C1 segment of cervical spinal cord (tissue), 14 donors: ENCODE results near the gene IFT88.
A peak's percentile ranks its signal among the peaks of the same experiment; 100 is the strongest.

Source experiments
- DNase-seq, 14 donors: peaks; one replicate each; lab custom pipeline; 2025; lab: John Stamatoyannopoulos, UW

Gene IFT88

DNA sequence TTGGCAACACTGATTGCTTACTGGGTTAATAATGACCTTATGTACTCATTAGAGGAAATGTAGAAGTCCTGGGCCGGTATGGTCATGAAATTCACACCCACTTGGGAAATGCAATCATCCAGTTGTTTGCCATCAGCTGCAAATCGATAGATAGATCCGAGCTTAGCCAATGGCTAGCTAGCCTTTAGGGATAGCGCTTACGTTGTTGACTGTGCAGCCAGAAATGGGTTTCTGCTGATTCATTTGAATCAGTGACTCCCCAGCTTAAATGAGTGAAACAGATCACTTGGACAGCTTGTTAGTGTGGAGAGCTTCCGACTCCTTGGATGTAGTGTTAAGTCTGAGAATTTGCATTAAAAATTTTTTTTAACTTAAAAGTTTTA, 148.4 kb downstream of the IFT88 start:
- no peak for DNase-seq

- DNase-seq = peak in 1 of 14 donors; percentile 85
These were observed 150.0 kb downstream of the IFT88 start for GRCh38 chr13:20716951-20717350.

GRCh38 chr13:20717581-20718542, 150.9 kb downstream of the IFT88 start:
- DNase-seq = no peak

DNA sequence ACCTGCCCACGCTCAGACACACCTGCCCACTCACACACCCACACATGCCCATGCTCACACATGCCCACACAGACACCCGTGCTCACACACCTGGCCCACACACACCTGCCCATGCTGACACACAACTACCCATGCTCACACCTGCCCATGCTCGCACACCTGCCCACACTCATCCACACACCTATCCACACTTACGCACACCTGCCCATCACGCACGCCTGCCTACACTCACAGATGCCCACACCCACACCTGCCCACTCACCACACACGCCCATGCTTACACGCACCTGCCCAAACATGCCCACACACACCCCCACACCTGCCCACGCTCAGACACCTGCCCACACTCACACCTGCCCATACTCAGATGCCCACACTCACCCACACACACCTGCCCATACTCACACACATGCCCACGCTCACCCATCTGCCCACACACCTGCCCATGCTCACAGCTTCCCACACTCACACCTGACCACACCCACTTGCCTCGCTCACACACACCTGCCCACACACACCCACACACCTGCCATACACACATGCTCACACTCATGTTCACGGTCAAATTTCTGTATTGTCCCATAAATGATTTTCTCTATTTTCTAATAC, 152.1 kb downstream of the IFT88 start:
- no peak for DNase-seq

- DNase-seq = peak in 1 of 14 donors; percentile 16
These were observed 152.8 kb downstream of the IFT88 start for GRCh38 chr13:20719783-20720182.

DNA sequence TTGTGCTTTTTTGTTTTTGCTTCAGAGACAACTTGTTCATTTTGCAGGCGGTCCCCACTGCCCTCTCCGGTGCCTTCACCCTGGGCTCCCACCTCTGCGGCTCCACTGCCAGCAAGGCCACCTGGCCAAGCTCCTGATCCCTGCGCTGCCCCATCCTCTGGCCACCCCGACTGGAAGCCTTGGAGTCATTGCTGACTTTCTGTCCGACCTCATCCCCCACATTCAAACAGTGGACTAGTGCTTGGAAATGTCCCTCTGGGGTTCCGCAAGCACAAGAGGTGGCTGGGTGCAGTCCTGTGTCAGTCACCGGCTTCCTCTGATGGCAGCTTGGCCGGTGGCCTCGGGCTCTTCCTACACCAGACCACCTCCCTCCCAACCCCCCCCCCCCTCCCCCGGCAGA, 153.5 kb downstream of the IFT88 start:
- DNase-seq = no peak

DNA sequence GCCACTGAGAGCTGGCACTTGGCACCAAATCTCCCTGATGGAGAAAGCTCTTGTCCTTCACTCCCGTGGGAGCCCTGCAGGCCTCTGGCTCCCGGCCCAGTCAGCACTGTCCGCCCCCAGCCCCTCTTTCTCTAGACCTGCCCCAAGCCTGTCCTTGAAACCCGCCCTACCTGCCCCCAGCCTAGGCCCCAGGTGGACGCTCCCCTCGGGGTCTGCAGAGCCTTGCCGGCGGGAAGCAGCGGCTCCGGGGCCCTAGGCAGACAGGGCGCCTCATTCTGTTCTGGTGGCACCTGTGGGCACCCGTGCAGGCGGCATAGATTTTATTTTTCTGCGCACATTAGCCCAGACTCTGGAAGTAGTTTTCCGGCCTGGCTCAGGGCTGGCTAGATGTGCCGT, 154.1 kb downstream of the IFT88 start:
- no peak for DNase-seq

- peak in 1 of 14 donors; percentile 58 for DNase-seq
These were observed 154.7 kb downstream of the IFT88 start for GRCh38 chr13:20721454-20722357.

DNA sequence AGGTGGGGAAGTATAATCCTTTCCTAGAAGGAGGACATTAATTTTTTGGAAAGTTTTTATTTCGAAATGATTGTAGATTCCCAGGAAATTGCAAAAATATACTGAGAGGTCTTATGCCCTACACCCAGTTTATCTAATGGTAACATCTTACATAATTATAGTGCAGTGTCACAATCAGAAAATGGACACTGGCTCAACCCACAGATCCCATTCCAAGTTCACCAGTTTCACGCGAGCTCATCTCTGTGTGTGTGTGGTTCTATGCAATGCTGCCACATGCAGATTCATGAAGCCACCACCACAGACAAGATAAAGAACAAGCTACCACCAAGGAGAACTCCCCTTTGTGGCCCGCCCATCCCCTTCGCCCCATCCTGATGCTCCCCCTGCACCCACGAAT, 160.9 kb downstream of the IFT88 start:
- DNase-seq = no peak

GRCh38 chr13:20728579-20729311, 161.8 kb downstream of the IFT88 start:
- no peak for DNase-seq

GRCh38 chr13:20729633-20730585, 163.0 kb downstream of the IFT88 start:
- DNase-seq = no peak

- no peak for DNase-seq
These were observed 171.7 kb downstream of the IFT88 start for GRCh38 chr13:20738616-20739015.

DNA sequence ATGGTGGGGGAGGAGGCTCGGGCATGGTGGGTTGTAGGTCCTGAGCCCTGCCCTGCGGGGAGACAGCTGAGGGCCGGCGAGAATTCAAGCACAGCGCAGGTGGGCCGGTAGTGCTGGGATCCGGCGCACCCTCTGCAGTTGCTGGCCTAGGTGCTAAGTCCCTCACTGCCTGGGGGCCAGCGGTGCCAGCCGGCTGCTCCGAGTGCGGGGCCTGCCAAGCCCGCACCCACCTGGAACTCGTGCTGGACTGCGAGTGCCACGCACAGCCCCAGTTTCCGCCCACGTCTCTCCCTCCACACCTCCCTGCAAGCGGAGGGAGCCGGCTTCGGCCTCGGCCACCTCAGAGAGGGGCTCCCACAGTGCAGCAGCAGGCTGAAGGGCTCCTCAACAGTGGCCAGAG, 173.1 kb downstream of the IFT88 start:
- no peak for DNase-seq
